ENCODE data around the gene KRT9.
"Not testable (repeated sequence)": the region's sequence is repeated elsewhere in the genome, so short reads cannot be mapped to it uniquely, and the experiment has no call there.

KRT9 gene

DNA sequence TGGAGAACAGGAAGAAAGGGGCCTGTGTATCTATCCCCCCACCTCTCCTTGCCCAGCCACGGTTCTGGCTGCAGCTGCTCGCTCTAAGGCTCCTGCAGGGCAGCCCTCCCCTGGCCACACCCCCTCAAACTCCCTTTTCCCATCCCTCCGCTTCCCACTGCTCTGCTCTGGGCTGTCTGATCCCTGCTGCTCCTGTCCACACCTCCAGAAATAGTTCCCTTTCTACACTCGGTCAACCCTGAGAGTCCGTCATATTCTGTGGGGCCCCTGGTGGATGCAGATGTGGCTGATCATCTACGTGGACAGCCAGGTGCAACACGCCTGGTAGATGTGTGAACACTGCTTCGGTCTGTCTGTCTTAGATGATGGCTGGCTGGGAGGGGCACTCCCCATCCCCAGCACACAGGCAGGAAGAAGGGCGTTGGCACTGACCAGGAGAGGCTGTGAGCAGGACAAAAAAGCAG is 24.4 kb downstream of the KRT9 start:
- DNase-seq (ENCODE audit: low read depth in 2 of 3, low spot score in 2 of 3), result no peak

DNA sequence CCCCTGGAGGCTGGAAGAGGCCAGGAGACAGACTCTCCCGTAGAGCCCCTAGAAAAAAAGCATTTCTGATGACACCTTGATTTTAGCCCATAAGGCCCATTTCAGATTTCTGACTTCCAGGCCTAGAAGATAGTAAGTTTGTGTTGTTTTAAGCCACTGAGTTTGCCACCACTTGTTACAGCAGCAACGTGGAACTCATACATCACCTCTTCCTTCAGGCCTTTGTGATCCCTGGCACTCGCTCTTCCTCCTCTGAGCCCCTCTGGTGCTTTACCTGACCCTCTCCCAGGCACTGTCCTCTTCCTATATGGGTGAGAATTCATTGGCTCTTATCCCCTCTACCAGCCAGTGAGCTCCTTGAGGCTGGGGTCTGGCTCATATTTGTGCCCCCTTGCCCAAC is 25.0 kb downstream of the KRT9 start:
- no peak for DNase-seq (ENCODE audit: low read depth in 2 of 3, low spot score in 2 of 3)

DNA sequence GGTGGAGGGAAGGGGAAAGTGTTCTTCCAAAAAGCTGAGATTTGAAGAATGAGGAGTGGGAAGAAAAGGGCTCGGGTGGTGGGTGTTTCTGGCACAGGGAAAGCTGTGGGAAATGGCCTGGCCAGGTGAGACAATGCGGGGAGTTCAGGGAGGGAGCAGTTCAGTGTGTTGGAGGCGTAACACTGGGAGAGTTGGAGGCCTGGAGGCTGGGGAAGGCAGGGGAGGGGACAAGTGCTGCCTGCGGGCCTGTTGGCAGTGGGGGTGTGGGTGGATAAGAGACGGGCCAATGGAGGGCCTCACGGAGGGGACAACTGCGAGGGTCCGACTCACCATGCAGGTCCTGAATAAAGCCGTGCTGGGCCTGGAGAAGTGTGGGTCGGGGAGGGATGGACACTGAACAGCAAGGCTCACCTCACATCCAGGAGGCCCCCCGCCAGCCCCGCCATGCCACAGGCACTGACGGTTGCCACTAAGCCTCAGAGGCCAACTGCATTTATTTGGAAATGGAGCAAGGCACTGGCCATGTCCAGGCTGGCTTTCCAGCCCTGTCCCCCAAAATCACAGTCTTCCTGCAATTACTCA is 25.9 kb downstream of the KRT9 start:
- no peak for DNase-seq (ENCODE audit: low read depth in 2 of 3, low spot score in 2 of 3)

DNA sequence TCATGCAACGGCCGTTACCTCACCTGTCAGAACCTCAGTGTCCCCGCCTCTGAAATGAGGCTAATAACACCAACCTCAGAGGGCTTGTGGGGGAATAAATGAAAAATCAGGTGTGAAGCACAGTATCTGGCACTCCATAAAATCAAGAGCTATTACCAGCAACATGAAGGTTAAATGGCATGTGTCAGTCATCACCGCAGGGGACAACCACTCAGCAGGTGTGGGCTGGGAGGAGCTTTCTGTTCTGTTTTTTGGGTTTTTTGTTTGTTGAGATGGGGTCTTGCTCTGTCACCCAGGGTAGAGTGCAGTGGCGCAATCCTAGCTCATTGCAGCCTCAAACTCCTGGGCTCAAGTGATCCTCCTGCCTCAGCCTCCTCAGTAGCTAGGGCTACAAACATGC is 26.9 kb downstream of the KRT9 start:
- no peak for DNase-seq (ENCODE audit: low read depth in 2 of 3, low spot score in 2 of 3)

DNA sequence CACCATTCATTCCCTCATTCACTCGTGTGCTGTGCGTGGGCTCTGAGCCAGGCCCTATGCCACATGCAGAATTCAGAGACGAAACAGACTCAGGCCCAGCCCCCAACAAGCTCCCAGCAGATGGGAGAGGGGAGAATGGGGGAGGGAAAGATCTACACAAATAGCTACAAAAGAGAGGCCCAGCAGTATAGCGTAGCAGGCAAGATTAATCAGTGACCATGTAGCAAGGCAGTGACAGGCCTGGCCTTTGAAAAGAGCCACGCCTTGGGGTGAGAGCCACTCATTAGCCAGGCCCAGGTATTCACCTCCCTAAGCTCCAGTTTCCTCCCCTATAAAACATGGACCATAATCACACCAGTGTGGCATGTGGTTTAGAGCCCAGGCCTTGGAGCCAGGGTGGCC is 27.4 kb downstream of the KRT9 start:
- no peak for DNase-seq (ENCODE audit: low read depth in 2 of 3, low spot score in 2 of 3)

DNA sequence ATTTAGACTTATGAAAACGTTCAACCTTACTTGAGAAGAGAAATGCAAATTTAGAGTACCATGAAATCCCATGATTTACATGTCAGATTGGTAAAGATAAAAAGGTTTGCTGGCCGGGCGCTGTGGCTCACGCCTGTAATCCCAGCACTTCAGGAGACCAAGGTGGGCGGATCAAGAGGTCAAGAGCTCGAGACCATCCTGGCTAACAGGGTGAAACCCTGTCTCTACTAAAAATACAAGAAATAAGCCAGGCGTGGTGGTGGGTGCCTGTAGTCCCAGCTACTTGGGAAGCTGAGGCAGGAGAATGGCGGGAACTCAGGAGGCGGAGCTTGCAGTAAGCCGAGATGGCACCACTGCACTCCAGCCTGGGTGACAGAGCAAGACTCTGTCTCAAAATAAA is 29.1 kb downstream of the KRT9 start:
- DNase-seq (ENCODE audit: low read depth in 2 of 3, low spot score in 2 of 3), result not testable (repeated sequence)

DNA sequence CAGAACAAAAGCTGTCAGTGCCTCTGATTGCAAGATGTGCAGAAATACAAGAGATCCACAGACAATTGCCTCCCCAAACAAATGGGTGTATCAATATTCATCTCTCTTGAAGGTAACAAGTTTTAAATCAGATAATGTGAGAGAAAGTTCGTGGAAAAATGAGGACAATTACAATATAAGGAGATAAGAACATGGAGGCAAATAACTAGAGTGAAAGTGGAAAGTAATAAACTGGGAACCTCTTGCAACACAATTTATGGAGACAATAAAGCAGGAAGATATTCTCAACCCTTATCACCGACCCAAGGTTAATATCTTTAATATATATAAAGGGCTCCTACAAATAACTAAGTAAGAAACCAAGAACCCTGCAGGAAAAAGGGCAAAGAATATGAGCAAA is 29.5 kb downstream of the KRT9 start:
- DNase-seq (ENCODE audit: low read depth in 2 of 3, low spot score in 2 of 3), result no peak

DNA sequence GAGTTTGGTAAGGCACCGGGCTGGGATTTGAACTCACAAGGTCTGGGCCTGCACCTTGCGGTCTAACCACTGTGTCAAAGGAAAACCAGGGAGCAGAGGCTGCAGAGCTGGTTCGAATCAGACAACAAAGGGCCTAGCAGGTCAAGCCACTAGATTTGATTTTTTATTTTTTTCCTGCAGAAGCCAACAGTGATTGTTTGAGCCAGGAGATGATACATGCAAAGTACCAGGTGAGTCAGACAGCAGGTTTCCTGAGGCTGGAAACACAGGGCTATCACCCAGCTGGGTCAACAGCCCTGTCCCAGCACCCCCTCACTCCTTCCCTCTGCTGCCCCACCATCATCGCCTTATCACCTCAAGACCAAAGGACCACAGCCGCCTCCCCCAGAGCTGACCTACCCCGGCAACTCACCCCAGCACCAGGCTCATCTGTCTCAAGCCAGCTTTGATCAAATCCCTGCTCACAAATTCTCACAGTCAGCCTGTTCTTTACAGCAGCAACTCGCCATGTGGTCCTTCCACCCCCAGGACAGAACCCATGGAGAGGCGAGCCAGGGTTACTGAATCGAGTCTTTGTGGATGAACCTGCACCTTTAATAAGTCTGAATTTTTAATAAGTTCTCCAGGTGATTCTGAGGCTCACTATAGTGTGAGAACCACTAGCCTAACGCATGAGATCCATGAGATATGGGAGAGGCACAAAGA is 30.8 kb downstream of the KRT9 start:
- DNase-seq (ENCODE audit: low read depth in 2 of 3, low spot score in 2 of 3), result no peak

DNA sequence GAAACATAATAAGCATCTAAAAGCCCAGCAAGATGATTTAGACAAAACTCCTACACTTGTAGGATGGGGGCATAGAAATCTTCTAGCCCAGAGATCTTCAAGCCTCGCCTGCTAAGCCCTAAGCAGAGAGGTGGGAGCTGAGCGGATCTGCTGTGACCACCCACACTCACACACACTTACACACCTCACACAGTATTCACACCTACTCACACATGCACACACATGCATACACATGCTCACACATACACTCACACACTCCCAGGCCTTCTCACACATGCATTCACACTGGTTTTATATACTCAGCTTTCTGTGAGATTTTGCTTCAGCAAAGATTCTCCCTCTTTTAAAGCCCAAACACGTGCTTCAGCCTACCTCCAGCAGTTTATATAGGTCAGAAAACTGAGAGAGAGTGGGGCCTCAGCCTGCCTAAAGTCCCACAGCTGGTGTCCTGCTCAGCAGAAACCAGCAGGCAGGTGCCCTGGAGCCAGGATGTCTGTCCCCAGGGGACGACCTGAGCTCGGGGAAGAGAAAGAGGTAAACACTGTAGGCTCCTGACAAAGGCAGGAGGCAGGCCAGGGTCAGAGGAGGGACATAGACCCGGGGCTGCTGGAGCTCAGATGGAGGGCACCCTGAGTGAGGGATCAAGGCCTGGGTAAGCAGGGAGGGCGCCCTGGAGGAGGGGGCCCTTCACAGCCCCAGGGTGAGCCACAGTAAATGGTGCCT is 31.7 kb downstream of the KRT9 start:
- DNase-seq (ENCODE audit: low read depth in 2 of 3, low spot score in 2 of 3), result no peak

DNA sequence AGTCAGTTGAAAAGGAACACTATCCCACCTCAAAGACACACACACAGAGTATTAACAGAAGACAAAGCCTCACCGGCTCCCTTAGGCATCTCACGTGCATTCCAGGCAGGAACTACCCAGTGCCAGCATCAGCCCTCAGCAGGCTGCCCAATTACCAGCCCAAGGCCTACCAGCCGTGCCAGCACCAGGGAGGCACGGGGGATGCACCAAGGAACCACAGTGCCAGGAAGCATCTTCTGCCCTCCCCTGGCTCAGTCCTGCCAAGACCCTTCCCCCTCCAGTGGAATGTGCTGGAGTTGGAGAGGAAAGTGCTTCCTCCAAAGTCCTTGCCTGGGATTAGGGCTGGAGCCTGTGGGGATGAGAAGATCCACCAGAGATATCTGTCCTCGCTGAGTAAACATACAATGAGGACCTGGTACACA is 32.8 kb downstream of the KRT9 start:
- DNase-seq (ENCODE audit: low read depth in 2 of 3, low spot score in 2 of 3), result no peak

DNA sequence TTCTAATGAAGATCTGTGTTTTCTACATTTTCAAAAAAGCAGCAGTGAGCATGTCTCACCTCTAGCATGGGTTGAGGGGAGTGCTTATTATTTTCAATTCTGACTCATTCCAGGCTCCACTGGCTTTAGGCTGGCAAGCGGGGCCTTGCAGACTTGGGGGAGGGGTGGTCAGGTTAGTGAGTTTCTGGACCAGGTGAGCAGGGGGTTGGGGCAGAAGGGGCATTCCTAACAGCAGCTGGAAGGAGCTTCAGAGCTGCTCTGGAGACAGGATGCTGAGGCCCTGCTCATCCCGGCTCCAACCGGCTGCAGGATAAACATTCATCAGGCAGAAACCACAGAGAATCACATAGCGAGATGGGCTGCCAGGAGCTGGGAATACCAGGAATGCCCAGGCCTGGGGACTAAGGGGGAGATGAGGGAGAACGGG is 33.3 kb downstream of the KRT9 start:
- DNase-seq (ENCODE audit: low read depth in 2 of 3, low spot score in 2 of 3), result no peak

DNA sequence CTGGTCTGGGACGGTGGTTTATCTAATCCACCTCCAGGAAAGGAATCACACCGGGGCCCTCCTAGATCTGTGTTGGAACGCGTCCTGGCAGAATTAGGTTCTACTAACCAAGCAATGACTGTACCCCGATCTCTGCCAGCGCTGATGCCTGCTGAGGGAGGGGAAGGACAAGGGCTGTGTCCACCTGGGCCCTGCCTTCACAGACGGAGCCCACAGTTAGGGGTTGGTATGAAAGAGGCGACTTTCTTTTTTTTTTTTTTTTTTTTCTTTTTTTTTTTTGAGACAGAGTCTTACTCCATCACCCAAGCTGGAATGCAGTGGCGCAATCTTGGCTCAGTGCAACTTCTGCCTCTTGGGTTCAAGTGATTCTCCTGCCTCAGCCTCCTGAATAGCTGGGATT is 33.9 kb downstream of the KRT9 start:
- DNase-seq (ENCODE audit: low read depth in 2 of 3, low spot score in 2 of 3), result no peak

DNA sequence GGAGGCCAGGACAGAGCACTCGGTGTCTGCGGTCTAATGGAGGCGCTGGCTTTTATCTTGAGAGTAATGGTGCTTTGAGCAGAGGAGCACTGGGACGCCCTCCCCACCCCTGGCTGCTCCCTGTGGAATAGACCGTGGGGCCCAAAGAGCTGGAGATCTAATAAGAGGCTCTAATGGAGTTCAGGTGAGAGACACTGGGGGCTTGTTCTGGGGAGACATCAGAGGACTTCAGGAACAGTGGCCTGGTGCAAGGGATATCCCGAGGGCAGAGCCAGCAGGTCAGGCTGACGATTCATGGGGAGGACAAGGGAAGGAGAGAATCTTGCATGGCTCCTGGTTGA is 34.3 kb downstream of the KRT9 start:
- DNase-seq (ENCODE audit: low read depth in 2 of 3, low spot score in 2 of 3), result no peak

DNA sequence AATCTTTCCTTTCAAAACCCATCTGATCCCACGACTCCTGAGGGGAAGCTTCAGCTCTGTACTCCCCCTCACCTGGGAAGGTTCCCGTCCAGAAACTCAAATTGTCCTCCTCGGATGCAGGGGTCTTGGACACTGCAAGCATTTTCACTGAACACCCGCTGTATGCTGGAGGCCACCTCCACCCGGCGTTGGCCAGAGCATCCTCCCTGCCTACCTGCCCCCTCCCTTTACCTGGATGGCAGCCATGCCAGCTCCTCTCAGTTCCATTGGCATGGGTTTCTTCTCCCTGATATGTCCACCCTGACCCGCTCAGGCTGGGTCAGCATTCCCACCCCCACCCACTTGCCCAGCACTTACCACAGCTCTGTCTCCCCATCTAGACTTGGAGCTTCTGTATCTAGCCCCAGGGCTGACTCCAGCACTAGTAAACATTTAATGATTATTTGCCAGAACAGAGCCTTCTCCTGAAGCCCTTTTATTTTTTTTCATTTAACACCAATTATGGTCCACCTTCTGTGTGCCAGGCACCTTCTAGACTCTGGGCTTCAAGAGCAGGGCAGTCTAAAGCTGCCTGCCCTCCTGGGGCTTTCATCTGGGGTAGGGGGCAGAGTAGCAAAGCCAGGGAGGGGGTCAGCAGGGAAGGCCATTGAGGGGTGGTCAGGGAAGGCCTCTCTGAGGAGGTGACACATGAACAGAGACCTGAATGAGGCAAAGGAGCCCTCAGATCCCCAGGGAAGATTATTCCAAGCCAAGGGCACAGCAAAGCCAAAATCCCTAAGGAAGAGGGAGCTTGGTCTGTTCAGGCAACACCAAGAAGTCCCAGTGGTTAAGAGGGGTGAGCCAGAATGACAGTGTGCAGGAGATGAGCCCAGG is 34.9 kb downstream of the KRT9 start:
- DNase-seq (ENCODE audit: low read depth in 2 of 3, low spot score in 2 of 3), result no peak

DNA sequence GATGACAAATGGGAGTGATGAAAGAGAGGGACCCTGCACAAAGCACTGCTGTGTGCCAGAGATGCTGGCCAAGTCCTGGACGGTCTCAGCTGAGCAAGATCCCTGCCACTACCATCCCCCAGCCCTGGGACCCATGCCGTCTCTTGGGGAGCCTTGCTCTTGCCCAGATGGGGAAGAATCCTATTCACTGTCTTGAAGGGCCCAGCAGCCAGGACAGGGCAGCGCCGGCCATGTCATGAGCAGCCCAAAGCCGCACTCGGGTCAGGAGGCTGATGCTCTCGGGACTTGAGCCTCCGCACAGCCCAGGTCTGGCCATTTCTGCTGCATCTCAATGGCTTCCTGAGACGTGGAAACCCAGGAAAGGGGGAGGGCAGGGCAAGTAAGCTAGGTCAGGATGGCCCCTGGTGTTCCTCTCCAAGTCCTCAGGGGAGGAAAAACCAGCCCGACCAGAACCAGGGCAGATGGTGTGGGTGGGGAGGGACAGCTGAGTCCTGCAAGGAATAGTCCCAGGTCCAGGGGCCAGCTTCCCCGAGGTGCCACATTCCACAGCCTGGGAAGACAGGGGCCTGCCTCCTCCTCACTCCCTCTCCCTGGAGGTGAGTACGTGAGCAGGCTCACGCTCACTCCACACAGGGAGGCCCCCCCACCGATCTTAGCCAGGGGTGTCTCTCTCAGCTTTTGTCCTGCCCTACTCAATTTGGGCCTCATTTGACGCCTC is 35.9 kb downstream of the KRT9 start:
- DNase-seq (ENCODE audit: low read depth in 2 of 3, low spot score in 2 of 3), result no peak

DNA sequence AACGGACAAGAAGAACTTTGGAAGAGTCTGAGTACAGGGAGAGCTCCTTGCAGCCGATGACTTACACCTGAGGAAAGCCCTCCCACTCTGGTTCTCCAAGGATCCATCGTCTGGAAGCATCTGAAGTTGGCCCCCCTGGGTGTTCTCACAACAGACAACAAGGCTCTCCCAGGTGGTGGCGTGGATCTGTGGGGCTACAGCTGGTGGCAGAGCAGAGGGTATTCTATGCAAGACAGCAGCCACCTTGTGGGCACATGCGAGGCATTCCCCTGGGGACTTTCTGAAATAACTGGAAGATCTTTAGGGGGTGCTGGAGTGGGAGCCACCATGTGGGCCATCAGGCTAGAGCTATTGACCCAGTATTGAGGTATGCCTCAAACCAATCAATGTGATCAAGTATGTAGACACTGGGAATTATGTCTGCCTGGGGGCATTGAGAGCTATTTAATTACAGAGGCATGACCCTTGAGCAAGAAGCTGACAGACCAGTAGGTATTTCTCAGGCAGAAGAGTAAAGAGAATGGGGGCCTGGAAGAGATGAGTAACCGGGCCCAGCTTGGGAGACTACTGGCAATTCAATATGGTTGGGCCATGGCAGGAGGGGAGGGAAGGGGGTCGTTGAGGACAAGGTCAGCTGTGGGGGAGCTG is 36.8 kb downstream of the KRT9 start:
- DNase-seq (ENCODE audit: low read depth in 2 of 3, low spot score in 2 of 3), result no peak

DNA sequence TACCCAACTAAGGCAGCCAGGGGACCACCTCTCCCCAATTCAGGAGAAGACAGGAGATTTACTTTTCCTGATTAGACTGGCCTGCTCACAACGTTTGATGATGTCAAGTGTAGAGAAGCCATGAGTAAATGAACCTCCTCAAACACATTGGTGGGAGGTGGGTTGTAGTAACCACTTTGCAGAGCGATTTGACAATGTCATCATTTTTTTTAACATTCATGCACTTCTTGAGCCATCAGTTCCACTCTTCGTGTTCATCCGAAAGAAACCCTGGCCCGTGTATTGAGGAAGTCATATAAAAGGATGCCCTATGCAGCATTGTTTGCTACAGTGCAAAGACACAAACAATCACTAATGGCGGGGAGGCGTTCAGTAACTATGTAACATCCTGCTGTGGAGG is 38.2 kb downstream of the KRT9 start:
- no peak for DNase-seq (ENCODE audit: low read depth in 2 of 3, low spot score in 2 of 3)

DNA sequence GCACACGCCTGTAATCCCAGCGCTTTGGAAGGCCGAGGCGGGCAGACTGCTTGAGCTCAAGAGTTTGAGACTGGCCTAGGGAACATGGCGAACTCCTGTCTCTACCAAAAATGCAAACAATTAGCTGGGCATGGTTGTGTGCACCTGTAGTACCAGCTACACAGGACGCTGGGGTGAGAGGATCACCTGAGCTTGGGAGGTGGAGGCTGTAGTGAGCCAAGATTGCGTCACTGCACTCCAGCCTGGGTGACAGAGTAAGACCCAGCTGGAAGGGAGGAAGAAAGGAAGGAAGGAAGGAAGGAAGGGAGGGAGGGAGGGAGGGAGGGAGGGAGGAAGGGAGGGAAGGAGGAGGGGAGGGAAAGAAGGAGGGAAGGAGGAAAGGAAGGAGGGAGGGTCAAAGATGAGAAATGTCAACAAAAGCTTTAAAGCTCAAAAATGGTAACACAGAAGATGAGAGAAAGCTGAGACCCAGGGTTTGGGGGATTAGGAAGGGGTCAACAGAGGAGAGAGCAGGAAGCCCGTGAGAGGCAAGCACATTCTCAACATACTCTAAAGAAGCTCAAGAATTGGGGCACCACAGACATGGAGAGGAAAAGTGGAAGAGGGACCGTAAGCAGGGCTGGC is 38.8 kb downstream of the KRT9 start:
- DNase-seq (ENCODE audit: low read depth in 2 of 3, low spot score in 2 of 3), result no peak

DNA sequence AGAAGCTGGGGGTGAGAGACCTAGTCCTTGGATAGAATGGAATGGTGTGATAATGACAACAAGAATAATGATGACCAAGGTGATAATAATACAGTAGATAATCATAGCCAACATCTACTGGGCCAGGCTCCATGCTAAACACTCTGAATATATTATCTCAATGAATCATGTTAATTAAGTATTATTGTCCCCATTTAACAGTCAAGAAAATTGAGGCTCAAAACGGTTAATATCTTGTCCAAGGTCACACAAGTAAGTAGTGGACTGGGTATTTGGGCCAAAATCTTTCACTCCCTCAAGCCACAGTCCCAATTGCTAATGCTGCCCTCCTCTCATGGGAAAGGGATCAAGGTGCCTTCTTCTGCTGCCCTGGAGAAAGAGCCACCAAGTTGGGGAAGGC is 39.9 kb downstream of the KRT9 start:
- DNase-seq (ENCODE audit: low read depth in 2 of 3, low spot score in 2 of 3), result no peak

Data from activated CD8-positive, alpha-beta memory T cell treated with anti-CD3 and anti-CD28 coated beads for 48 hours (primary cell).